ENCODE data around the gene FAM167B.
"Not testable (repeated sequence)": the region's sequence is repeated elsewhere in the genome, so short reads cannot be mapped to it uniquely, and the experiment has no call there.

The FAM167B gene

DNA sequence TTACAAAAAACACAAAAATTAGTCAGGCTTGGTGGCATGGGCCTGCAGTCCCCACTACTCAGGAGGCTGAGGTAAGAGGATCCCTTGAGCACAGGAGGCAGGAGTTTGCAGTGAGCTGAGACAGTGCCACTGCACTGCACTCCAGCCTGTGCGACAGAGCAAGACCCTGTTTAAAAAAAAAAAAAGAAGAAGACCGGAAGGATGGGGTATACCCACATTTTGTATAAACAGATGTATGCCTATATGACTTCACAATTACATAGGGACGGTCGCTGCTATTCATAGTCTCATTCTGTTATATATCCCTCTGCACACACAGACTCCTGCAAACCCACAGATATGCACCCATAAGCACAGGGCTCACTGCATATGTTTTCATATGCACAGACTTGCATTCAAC, 16.7 kb downstream of the FAM167B start:
- no peak for DNase-seq

DNA sequence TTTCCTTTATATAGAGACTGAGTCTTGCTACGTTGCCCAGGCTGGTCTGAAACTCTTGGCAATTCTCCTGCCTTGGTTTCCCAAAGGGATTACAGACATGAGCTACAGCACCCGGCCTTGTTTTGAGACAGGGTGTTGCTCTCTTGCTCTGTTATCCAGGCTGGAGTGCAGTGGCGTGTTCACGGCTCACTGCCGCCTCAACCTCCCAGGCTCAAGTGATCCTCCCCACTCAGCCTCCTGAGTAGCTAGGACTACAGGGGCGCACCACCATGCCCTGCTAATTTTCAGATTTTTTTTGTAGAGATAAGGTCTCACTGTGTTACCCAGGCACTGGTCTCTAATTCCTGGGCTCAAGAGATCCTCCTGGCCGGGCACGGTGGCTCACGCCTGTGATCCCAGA, 18.8 kb downstream of the FAM167B start:
- no peak for DNase-seq

DNA sequence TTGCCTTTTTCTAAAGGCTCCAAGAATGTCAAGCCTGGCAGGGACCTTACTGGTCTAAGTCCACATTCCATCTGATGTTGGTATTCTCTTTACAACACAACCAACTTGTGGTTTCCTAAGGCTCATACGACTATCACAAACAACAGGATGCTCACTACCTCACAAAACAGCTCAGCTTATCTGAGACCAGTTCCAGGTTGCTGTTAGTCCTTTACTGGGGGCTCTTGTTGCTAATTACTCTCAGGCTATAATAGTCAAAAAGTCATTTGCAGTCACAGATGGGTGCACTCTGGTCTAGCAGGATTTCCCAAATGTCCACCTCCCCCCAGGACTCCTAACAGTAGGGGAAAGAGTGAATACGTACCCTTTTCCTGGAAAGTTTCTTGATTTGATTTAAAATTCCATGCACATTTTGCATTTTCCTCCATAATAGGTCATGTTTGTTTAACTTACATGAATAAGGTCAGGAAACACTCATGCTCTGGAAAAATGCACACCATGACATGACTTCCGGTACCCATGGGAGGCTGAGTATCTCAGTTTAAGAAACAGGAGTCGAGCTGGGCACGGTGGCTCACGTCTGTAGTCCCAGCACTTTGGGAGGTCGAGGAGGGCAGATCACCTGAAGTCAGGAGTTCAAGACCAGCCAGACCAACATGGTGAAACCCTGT, 20.0 kb downstream of the FAM167B start:
- no peak for DNase-seq

DNA sequence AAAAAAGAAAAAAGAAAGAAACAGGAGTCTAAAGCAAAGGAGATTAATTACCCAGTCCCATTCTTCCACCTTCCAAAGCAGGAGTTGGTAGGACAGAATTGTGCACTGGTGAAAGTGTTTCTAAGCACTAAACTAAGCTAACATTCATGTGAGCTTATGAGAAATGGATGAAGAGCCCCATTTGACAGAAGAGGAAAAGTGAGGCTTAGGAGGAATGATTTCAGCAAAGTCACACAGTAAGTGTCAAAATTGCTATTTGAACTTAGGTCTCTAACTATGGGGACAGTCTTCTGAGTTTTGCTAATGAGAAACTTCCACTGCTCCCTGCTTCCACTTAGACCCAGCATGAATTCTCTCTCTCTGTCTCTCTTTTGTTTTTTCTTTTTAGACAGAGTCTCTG, 22.7 kb downstream of the FAM167B start:
- no peak for DNase-seq

DNA sequence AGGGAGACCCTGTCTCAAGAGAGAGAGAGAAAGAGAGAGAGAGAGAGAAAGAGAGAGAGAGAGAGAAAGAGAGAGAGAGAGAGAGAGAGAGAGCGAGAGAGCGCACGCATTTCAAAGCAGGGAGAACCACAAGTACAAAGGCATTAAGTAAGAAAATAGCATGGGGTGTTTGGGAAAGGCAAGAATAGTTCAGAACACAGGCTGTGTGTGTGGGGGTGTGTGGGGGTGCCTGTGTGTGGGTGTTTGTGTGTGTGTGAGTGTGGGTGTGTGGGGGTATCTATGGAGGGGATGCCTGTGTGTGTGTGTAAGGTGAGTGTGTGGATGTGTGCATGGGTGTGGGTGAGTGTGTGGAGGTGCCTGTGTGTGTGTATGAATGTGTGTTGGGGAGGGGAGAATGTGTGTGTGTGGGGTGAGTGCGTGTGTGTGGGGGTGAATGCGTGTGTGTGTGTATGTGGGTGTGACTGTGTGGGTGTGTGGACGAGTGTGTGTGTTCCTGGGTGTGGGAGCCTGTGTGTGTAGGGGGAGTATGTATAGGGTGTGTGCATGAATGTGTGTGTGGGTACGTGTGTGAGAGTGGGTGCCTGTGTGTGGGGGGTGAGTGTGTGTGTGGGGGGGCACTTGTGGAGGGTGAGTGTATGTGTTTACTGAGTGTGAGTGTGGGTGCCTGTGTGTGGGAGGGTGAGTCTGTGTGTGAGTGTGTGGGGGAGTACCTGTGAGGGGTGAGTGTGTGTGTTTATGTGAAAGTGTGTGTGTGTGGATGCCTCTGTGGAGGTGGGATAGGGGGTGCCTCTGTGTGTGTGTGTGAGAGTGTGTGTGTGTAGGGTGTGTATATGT, 25.8 kb downstream of the FAM167B start:
- DNase-seq, result peak; percentile 61

DNA sequence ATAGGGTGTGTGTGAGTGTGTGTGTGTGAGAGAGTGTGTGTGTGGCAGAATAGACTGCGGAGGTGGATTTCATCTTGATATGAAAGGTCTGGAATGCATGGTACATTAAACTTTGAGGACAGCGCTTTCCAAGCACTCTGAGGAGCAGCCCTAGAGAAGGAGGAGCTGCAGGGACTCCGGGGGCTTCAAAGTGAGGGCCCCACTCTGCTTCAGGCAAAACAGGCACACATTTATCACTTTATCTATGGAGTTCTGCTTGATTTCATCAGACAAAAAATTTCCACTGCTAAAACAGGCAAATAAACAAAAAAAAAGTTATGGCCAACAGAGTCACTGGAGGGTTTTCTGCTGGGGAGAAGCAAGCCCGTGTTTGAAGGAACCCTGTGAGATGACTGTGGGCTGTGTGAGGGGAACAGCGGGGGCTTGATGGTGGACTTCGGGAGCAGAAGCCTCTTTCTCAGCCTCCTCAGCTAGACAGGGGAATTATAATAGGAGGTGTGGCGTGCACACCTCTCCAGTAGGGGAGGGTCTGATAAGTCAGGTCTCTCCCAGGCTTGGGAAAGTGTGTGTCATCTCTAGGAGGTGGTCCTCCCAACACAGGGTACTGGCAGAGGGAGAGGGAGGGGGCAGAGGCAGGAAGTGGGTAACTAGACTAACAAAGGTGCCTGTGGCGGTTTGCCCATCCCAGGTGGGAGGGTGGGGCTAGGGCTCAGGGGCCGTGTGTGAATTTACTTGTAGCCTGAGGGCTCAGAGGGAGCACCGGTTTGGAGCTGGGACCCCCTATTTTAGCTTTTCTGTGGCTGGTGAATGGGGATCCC, 26.6 kb downstream of the FAM167B start:
- DNase-seq, result peak; percentile 85

DNA sequence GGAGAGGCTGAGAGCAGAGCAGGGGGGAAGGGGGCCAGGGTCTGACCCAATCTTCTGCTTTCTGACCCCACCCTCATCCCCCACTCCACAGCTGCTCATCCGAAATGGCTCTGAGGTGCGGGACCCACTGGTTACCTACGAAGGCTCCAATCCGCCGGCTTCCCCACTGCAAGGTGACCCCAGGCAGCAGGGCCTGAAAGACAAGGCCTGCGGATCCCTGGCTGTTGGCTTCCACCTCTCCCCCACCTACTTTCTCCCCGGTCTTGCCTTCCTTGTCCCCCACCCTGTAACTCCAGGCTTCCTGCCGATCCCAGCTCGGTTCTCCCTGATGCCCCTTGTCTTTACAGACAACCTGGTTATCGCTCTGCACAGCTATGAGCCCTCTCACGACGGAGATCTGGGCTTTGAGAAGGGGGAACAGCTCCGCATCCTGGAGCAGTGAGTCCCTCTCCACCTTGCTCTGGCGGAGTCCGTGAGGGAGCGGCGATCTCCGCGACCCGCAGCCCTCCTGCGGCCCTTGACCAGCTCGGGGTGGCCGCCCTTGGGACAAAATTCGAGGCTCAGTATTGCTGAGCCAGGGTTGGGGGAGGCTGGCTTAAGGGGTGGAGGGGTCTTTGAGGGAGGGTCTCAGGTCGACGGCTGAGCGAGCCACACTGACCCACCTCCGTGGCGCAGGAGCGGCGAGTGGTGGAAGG, 27.8 kb downstream of the FAM167B start:
- DNase-seq, result peak; percentile 62

DNA sequence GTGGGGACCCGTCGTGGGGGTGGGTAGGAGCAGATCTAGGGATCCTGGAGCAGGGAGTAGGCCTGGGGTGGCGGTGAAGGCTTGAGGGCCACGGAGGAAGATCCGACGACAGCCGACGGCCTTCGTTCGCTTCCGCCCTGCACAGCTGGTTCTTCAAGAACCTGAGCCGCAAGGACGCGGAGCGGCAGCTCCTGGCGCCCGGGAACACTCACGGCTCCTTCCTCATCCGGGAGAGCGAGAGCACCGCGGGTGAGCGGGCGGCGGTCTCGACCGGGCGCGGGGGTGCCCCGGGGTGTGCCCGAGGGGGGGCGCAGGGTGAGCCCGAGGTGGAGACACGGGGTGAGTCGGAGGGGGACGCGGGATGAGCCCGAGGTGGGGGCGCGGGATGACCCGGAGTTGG, 28.4 kb downstream of the FAM167B start:
- DNase-seq, result peak; percentile 62

DNA sequence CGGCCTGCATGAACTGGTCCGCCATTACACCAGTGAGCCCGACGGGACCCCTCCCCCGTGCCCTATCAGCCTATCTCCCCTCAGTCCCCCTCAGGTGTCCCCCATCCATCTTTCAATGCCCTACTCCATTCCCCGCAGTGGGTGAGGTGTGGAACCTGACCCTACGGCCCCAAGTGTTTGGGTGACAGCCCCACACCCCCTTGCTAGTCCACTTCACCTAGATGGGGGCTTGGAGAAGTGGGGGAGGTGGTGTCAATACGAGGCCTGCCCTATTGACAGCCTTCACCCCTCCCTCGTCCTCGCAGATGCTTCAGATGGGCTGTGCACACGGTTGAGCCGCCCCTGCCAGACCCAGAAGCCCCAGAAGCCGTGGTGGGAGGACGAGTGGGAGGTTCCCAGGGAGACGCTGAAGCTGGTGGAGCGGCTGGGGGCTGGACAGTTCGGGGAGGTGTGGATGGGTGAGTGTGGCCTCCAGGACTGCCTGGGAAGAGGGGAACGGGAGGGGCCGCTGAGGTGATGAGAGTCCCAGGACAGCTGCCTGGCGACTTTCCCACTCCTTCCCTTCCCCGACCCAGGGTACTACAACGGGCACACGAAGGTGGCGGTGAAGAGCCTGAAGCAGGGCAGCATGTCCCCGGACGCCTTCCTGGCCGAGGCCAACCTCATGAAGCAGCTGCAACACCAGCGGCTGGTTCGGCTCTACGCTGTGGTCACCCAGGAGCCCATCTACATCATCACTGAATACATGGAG, 29.2 kb downstream of the FAM167B start:
- no peak for DNase-seq

DNA sequence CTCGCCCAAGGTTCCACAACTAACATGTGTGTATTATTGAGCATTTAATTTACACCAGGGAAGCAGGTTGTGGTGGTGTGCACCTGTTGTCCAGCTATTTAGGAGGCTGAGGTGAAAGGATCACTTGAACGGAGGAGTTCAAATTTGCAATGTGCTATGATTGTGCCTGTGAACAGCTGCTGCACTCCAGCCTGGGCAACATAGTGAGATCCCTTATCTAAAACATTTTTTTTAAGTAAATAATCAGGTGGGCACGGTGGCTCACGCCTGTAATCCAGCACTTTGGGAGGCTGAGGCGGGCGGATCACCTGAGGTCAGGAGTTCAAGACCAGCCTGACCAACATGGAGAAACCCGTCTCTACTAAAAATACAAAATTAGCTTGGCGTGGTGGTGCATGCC, 37.8 kb downstream of the FAM167B start:
- DNase-seq, result not testable (repeated sequence)

DNA sequence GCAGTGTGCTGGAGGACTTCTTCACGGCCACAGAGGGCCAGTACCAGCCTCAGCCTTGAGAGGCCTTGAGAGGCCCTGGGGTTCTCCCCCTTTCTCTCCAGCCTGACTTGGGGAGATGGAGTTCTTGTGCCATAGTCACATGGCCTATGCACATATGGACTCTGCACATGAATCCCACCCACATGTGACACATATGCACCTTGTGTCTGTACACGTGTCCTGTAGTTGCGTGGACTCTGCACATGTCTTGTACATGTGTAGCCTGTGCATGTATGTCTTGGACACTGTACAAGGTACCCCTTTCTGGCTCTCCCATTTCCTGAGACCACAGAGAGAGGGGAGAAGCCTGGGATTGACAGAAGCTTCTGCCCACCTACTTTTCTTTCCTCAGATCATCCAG, 38.6 kb downstream of the FAM167B start:
- no peak for DNase-seq

DNA sequence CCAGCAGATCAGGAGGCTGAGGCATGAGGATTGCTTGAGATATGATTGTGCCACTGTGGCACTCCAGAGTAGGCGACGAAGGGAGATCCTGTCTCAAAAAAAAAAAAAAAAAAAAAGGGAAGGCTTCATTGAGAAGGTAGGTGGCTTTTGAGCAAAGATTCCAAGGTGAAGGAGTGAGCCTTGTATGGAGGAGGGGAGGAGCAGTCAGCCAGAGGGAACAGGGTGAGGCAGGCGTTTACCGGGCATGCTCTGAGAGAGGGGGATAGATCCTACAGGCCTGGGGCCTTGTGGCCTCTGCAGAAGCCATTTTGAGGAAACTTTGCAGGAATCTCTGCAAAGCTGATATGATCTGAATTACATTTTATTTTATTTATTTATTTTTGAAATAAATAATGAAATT, 39.7 kb downstream of the FAM167B start:
- DNase-seq, result no peak

DNA sequence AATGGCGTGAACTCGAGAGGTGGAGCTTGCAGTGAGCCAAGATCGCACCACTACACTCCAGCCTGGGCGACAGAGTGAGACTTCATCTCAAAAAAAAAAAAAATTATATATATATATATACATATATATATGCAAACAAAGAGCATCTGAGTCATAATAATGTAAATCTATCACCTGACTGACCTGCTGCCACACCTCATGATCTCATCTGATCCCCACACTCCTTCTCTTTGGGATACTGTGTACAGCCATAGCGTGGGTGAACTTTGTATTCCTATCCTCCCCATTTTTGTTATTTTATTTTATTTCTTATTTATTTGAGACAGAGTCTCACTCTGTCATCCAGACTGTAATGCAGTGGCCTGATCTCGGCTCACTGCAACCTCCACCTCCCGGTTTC, 42.2 kb downstream of the FAM167B start:
- DNase-seq, result no peak

DNA sequence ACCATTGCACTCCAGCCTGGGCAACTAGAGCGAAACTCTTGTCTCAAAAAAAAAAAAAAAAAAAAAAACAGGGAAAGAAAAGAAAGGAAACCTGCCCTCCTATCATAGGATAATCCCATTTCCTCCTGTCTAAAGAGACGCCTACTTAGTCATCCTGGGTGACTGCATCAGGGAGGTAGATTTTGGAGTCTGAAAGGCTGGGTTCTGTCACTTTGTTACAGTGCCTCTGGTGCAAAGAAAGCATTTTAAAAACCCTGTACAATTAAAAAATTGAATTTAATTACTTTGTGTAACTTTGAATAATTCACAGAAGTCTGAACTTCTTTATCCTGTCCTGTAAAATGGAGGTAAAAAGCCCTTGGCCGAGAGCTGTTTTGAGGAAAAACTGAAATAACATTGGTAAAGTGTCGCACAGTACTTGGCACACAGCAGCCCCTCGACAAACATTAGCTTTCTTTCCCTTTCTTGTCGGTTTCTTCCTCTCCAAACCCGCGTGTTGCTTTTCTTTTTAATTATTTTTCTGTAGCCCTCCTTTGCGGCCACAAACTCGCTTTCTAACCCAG, 44.2 kb downstream of the FAM167B start:
- DNase-seq, result no peak

DNA sequence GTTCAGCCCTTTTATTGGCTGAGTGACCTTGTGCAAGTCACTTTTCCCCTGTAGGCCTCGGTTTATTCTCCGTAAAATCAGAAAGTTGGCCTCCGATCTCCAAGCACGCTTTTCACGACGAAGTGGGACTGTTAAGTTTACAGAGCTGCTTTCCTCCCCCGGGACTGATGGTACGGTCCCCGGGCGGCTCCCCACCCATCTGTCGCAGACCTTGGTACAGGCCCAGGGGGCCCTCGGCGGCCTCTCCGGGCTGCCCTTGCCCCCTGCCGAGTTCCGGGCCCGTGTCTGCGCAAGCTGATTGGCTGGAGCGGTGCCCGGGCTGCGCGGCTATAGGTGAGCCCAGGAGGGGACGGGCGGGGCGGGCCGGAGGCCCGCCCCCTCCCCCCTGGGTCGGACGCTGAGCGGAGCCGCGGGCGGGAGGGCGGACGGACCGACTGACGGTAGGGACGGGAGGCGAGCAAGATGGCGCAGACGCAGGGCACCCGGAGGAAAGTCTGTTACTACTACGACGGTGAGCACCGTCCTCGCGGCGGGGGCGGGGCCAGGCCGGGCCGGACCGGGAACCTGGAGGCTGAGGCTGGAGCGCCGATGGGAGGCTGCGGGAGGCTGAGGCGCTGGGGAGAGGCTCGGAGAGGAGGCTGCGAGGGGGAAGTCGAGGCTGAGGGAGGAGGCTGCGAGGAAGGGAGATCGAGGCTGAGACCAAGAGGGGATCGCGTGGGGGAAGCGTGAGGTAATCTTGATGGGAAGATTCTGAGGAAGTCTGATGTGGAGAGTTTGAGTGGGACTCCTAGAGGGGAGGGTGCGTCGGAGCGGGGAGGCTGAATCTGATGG, 44.9 kb downstream of the FAM167B start, which contains the start of gene HDAC1:
TSS of gene HDAC1 (plus strand) at position 376 of the 831 bp plus-strand sequence. CDS start at position 463, 87 bp downstream.
- peak; percentile 98 for DNase-seq

DNA sequence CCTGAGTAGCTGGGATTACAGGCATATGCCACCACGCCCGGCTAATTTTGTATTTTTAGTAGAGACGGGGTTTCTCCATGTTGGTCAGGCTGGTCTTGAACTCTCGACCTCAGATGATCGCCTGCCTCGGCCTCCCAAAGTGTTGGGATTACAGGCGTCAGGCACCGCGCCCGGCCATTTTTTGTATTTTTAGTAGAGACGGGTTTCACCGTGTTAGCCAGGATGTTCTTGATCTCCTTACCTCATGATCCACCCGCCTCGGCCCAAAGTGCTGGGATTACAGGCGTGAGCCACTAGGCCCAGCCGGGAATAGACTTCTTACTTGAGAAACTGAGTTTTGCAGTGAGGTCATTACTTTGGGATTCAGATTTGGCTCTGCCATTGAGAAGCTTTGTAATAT, 51.2 kb downstream of the FAM167B start:
- DNase-seq, result not testable (repeated sequence)

All from activated CD8-positive, alpha-beta memory T cell treated with anti-CD3 and anti-CD28 coated beads for 24 hours (primary cell).